SH-SY5Y (cell line): Measurements from ENCODE around the gene ITGA6.

Experiments used
- GATA2 ChIP-seq: IDR thresholded peaks from 2 replicates; pipeline ENCODE4 v1.6.1; 2011; ENCODE audit warnings: mild to moderate bottlenecking, low read depth, low read length
- GATA3 ChIP-seq: IDR thresholded peaks from 2 replicates; pipeline ENCODE4 v1.6.1; 2011; ENCODE audit warnings: low read depth, mild to moderate bottlenecking, low read length, moderate library complexity

- TF ChIP-seq GATA2 (no peak), GATA3 (no peak)
Measured at GRCh38 chr2:172552547-172553291, 125.3 kb downstream of the ITGA6 start.
